Panc1 (cell line): ENCODE data around the gene MAGI1. TPM values are rescaled to one million over a fixed set of nuclear protein-coding genes. Genes with fewer than 3 reads are reported as not detected.

ENCODE experiments used
- ATAC-seq: fragments of 200-7000 bp; cut with Tn5 transposase; 2 replicates; pipeline ENCODE4 v1.9.1; 2020; ENCODE audit warnings: mild to moderate bottlenecking, moderate library complexity
- BruUV-seq: library from RNA; stranded (reverse); fragments of 400-500 nt; replicated peaks from 2 replicates; lab custom pipeline; 2021; lab: Mats Ljungman, UMichigan
- CTCF ChIA-PET: fragments of 300-600 bp; sonication (Branson Sonifier 250); formaldehyde crosslinking; loops from one replicate; lab custom pipeline; 2022; ENCODE audit warnings: antibody characterized with exemption; lab: Charles Lee
- POLR2A ChIA-PET: fragments of 300-600 bp; sonication (Branson Sonifier 250); formaldehyde crosslinking; loops from one replicate; lab custom pipeline; 2022; ENCODE audit warnings: antibody characterized with exemption; lab: Charles Lee
- DNase-seq: peaks from one replicate; pipeline ENCODE4 v3.0.0-alpha.2; 2010; ENCODE audit warnings: low read depth, low spot score
- H3K27ac ChIP-seq: 2 replicates; pipeline ENCODE4 v1.5.1; 2011; ENCODE audit warnings: mild to moderate bottlenecking, low read length, inconsistent platforms
- H3K27me3 ChIP-seq: fragments of 200-500 bp; sonication (Bioruptor generic); 2 replicates; pipeline ENCODE4 v1.6.0; 2014; ENCODE audit warnings: low read length, inconsistent platforms; ENCODE audit not compliant: control insufficient read depth, insufficient read depth
- H3K36me3 ChIP-seq: fragments of 200-500 bp; sonication (Bioruptor generic); 2 replicates; pipeline ENCODE4 v1.5.1; 2014; ENCODE audit warnings: inconsistent platforms, mild to moderate bottlenecking, low read length, moderate library complexity; ENCODE audit not compliant: control insufficient read depth, insufficient read depth
- H3K4me1 ChIP-seq: 2 replicates; pipeline ENCODE4 v1.5.1; 2011; ENCODE audit warnings: inconsistent platforms, mild to moderate bottlenecking, low read length, moderate library complexity; ENCODE audit not compliant: control insufficient read depth, insufficient read depth
- H3K4me3 ChIP-seq, 2 experiments: 2 replicates each; pipeline ENCODE4 v1.5.1; 2011 to 2012; ENCODE audit warnings: low read depth in 2 of 2, low read length in 2 of 2, mild to moderate bottlenecking in 2 of 2, inconsistent platforms in 1 of 2, moderate library complexity in 1 of 2
- H3K9me3 ChIP-seq: fragments of 200-500 bp; sonication (Bioruptor generic); 2 replicates; pipeline ENCODE4 v1.5.1; 2014; ENCODE audit warnings: low read depth, mild to moderate bottlenecking, inconsistent platforms, low read length, moderate library complexity; ENCODE audit not compliant: control insufficient read depth, insufficient read depth
- POLR2AphosphoS5 ChIP-seq: IDR thresholded peaks from 2 replicates; pipeline ENCODE4 v1.6.1; 2012; ENCODE audit warnings: mild to moderate bottlenecking, low read depth, low read length, moderate library complexity
- REST ChIP-seq, 2 experiments: IDR thresholded peaks; 2 replicates each; pipeline ENCODE4 v1.6.1; 2011 to 2012; ENCODE audit warnings: low read depth in 2 of 2, control low read depth in 1 of 2, low read length in 1 of 2, mild to moderate bottlenecking in 1 of 2, moderate library complexity in 1 of 2; ENCODE audit not compliant: insufficient read depth in 1 of 2
- SIN3A ChIP-seq: IDR thresholded peaks from 2 replicates; pipeline ENCODE4 v1.6.1; 2012; ENCODE audit warnings: low read depth, mild to moderate bottlenecking, low read length, moderate library complexity, borderline replicate concordance; ENCODE audit not compliant: insufficient read depth
- TCF7L2 ChIP-seq: IDR thresholded peaks from 2 replicates; pipeline ENCODE4 v1.6.1; 2011; ENCODE audit warnings: mild to moderate bottlenecking, low read depth, low read length, inconsistent platforms
- in situ Hi-C: cut with HindIII; loops from 2 replicates; pipeline ENCODE4 v1.10.0; 2016; ENCODE audit warnings: low sequenced_read_pairs, low pct_unique_long_range_greater_than_20kb
- intact Hi-C: fragments of 100-400 bp; cut with micrococcal nuclease; formaldehyde crosslinking; loops from one replicate; pipeline ENCODE4 v1.10.0; 2022; ENCODE audit not compliant: unreplicated experiment
- total RNA-seq: library from RNA; stranded (reverse); gene quantifications from one replicate; pipeline ENCODE4 v1.2.1, GENCODE V29; 2021; ENCODE audit not compliant: unreplicated experiment
- TF ChIP-seq, protein P1 (sequence below): fragments of 450-650 bp; IDR thresholded peaks from 2 replicates; pipeline ENCODE4 v1.5.1; 2017; ENCODE audit warnings: mild to moderate bottlenecking

MAGI1 gene
- total RNA-seq, 1 experiment from 2014 or later, result 9.5 TPM

- TF ChIP-seq REST (IDR thresholded peaks at IDR 0.05; ENCODE audit: insufficient read depth in 1 of 2, low read depth in 2 of 2, low read length in 1 of 2) (no peak), SIN3A (no peak)
- TF ChIP-seq, protein P1, sequence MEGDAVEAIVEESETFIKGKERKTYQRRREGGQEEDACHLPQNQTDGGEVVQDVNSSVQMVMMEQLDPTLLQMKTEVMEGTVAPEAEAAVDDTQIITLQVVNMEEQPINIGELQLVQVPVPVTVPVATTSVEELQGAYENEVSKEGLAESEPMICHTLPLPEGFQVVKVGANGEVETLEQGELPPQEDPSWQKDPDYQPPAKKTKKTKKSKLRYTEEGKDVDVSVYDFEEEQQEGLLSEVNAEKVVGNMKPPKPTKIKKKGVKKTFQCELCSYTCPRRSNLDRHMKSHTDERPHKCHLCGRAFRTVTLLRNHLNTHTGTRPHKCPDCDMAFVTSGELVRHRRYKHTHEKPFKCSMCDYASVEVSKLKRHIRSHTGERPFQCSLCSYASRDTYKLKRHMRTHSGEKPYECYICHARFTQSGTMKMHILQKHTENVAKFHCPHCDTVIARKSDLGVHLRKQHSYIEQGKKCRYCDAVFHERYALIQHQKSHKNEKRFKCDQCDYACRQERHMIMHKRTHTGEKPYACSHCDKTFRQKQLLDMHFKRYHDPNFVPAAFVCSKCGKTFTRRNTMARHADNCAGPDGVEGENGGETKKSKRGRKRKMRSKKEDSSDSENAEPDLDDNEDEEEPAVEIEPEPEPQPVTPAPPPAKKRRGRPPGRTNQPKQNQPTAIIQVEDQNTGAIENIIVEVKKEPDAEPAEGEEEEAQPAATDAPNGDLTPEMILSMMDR, result peak; percentile 4; the same call in 1 of the 2 replicates
- ChIA-PET POLR2A (no interaction called here), CTCF (no interaction called here)
- in situ Hi-C loops (no loop called here), intact Hi-C loops (no loop called here)
- Histone ChIP-seq H3K9me3 (no peaks in the 10 kb centered on the region), H3K27me3 (no peaks in the 10 kb centered on the region), H3K27ac (no peak overlapping the region), H3K4me3 (no peak overlapping the region), H3K4me1 (no peaks in the 10 kb centered on the region), H3K36me3 (no peaks in the 10 kb centered on the region)
- ATAC-seq, result no peak
- DNase-seq, result no peak
- BruUV-seq, result no TSS peak
Observed at GRCh38 chr3:65806600-65806999, 232.1 kb downstream of the MAGI1 start.

DNA sequence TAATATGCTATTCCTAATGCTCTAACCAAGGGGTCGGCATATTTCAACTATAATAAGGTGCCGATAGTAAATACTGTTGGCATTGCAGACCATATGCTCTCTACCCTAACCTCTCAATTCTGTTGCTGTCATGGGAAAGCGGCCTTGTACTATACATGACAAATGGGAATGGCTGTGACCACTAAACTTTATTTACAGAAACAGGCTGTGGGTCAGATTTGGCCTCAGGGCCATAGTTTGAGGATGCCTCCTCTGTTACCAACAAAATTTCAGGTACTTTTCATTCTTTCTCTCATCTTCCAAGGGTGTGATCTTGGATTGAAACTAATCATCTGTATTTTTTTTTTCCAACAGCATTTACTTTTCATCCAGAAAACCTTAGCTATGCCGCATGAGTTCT, 242.0 kb downstream of the MAGI1 start:
- ATAC-seq (no peak), DNase-seq (no peak)
- no peaks in the 10 kb centered on the region for H3K27me3 ChIP-seq
- TF ChIP-seq, protein P1, result no peak
- no peaks in the 10 kb centered on the region for H3K9me3 ChIP-seq
- intact Hi-C loops, result no loop called here
- H3K27ac ChIP-seq, result no peak overlapping the region
- ChIA-PET CTCF (no interaction called here), POLR2A (no interaction called here)
- H3K4me1 ChIP-seq, result no peaks in the 10 kb centered on the region
- H3K4me3 ChIP-seq, result no peak overlapping the region
- no TSS peak for BruUV-seq
- in situ Hi-C loops, result no loop called here
- no peaks in the 10 kb centered on the region for H3K36me3 ChIP-seq

DNA sequence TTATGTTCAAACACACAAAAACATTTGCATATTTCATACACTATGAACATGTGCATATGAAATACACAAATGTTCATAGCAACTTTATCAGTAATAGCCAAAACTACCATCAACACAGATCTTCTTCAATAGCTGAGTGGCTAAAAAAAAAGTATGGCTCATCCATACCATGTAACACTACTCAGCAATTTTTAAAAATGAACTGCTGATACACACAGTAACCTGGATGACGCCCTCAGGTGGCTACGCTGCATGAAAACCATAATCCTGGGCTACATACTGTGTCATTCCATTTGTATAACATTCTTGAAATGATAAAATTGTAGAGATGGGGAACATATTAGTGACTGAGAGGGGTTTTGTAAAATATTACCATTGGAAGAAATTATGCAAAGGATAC, 243.6 kb downstream of the MAGI1 start:
- CTCF ChIA-PET, result no interaction called here
- in situ Hi-C loops, result no loop called here
- ATAC-seq, result no peak

More for the DNA sequence above, 243.6 kb downstream of the MAGI1 start:
- POLR2A ChIA-PET, result no interaction called here
- H3K36me3 ChIP-seq, result no peaks in the 10 kb centered on the region
- TF ChIP-seq TCF7L2 (no peak), REST (IDR thresholded peaks at IDR 0.05; ENCODE audit: insufficient read depth in 1 of 2, low read depth in 2 of 2, low read length in 1 of 2) (no peak), SIN3A (no peak), POLR2AphosphoS5 (no peak)
- TF ChIP-seq, protein P1, result no peak
- no peak overlapping the region for H3K4me3 ChIP-seq
- H3K4me1 ChIP-seq, result no peaks in the 10 kb centered on the region
- DNase-seq, result no peak
- no peaks in the 10 kb centered on the region for H3K9me3 ChIP-seq
- H3K27me3 ChIP-seq, result no peaks in the 10 kb centered on the region
- no TSS peak for BruUV-seq
- intact Hi-C loops, result no loop called here
- H3K27ac ChIP-seq, result no peak overlapping the region
